HepG2 (cell line): ENCODE data around the gene RAP1A. TPM values are rescaled to one million over a fixed set of nuclear protein-coding genes. Genes with fewer than 3 reads are reported as not detected.

ENCODE experiments used
- AKAP8 ChIP-seq: sonication (generic); formaldehyde crosslinking; IDR thresholded peaks from 2 replicates; pipeline ENCODE4 v1.5.1; 2020; ENCODE audit warnings: mild to moderate bottlenecking, missing genetic modification reagents
- ETV6 ChIP-seq: sonication (generic); formaldehyde crosslinking; conservative IDR thresholded peaks from 2 replicates; pipeline ENCODE4 v1.4.0; 2020; ENCODE audit warnings: missing genetic modification reagents
- MIER3 ChIP-seq: IDR thresholded peaks from 2 replicates; pipeline ENCODE4 v1.6.1; 2016; ENCODE audit warnings: missing compliant biosample characterization, borderline replicate concordance
- PHF20 ChIP-seq: sonication (generic); formaldehyde crosslinking; IDR thresholded peaks from 2 replicates; pipeline ENCODE4 v1.5.0; 2020; ENCODE audit warnings: mild to moderate bottlenecking, missing genetic modification reagents
- TRAFD1 ChIP-seq: sonication (generic); formaldehyde crosslinking; IDR thresholded peaks from 2 replicates; pipeline ENCODE4 v1.5.1; 2020; ENCODE audit warnings: missing genetic modification reagents, mild to moderate bottlenecking, borderline replicate concordance
- ZMAT3 ChIP-seq: sonication (generic); formaldehyde crosslinking; conservative IDR thresholded peaks from 2 replicates; pipeline ENCODE4 v1.7.0; 2021; ENCODE audit warnings: missing genetic modification reagents
- ZNF121 ChIP-seq: sonication (generic); formaldehyde crosslinking; IDR thresholded peaks from 2 replicates; pipeline ENCODE4 v1.5.0; 2020; ENCODE audit warnings: mild to moderate bottlenecking, missing genetic modification reagents
- ZNF274 ChIP-seq: sonication (generic); formaldehyde crosslinking; IDR thresholded peaks from 2 replicates; pipeline ENCODE4 v1.5.1; 2020; ENCODE audit warnings: mild to moderate bottlenecking, missing genetic modification reagents
- ZSCAN22 ChIP-seq: sonication (generic); formaldehyde crosslinking; IDR thresholded peaks from 2 replicates; pipeline ENCODE4 v1.4.0; 2020; ENCODE audit warnings: mild to moderate bottlenecking, missing genetic modification reagents
- polyA plus RNA-seq, 8 experiments: library from polyadenylated mRNA; depleted of rRNA in 3 of 8; stranded (reverse) in 7 of 8; unstranded in 1 of 8; fragments of >200 nt; fragmentation: Illumina TruSeq in 4 of 8; extraction: Trizol in 4 of 8; gene quantifications; 2 replicates each; pipeline versions ENCODE4 v1.2.1 to v1.2.3, GENCODE V29; 2011 to 2016; ENCODE audit warnings: low read depth in 4 of 8, missing spikeins in 1 of 8, mixed read lengths in 1 of 8; ENCODE audit not compliant: insufficient read depth in 1 of 8
- total RNA-seq, 5 experiments: library from RNA; depleted of rRNA; stranded (reverse); fragments of >200 nt; fragmentation: Illumina TruSeq; extraction: Trizol; gene quantifications; 2 replicates each; pipeline ENCODE4 v1.2.3, GENCODE V29; 2016; ENCODE audit warnings: low read depth in 1 of 5
- TF ChIP-seq, protein P1 (sequence below): IDR thresholded peaks from 2 replicates; pipeline ENCODE4 v1.6.1; 2016; ENCODE audit warnings: low read depth, missing genetic modification reagents, missing compliant biosample characterization

RAP1A gene
- total and polyA plus RNA-seq, 2 of the 13 experiments (the other 11 are each of a cell fraction or from before 2014, with no cell fraction given), result 19.0 to 20.7 TPM

- TF ChIP-seq, protein P1, sequence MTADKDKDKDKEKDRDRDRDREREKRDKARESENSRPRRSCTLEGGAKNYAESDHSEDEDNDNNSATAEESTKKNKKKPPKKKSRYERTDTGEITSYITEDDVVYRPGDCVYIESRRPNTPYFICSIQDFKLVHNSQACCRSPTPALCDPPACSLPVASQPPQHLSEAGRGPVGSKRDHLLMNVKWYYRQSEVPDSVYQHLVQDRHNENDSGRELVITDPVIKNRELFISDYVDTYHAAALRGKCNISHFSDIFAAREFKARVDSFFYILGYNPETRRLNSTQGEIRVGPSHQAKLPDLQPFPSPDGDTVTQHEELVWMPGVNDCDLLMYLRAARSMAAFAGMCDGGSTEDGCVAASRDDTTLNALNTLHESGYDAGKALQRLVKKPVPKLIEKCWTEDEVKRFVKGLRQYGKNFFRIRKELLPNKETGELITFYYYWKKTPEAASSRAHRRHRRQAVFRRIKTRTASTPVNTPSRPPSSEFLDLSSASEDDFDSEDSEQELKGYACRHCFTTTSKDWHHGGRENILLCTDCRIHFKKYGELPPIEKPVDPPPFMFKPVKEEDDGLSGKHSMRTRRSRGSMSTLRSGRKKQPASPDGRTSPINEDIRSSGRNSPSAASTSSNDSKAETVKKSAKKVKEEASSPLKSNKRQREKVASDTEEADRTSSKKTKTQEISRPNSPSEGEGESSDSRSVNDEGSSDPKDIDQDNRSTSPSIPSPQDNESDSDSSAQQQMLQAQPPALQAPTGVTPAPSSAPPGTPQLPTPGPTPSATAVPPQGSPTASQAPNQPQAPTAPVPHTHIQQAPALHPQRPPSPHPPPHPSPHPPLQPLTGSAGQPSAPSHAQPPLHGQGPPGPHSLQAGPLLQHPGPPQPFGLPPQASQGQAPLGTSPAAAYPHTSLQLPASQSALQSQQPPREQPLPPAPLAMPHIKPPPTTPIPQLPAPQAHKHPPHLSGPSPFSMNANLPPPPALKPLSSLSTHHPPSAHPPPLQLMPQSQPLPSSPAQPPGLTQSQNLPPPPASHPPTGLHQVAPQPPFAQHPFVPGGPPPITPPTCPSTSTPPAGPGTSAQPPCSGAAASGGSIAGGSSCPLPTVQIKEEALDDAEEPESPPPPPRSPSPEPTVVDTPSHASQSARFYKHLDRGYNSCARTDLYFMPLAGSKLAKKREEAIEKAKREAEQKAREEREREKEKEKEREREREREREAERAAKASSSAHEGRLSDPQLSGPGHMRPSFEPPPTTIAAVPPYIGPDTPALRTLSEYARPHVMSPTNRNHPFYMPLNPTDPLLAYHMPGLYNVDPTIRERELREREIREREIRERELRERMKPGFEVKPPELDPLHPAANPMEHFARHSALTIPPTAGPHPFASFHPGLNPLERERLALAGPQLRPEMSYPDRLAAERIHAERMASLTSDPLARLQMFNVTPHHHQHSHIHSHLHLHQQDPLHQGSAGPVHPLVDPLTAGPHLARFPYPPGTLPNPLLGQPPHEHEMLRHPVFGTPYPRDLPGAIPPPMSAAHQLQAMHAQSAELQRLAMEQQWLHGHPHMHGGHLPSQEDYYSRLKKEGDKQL (CRISPR knock-in tag), result no peak
- TF ChIP-seq TRAFD1 (CRISPR knock-in tag), result no peak
- TF ChIP-seq AKAP8 (CRISPR knock-in tag), result no peak
- no peak for TF ChIP-seq MIER3 (CRISPR knock-in tag)
- TF ChIP-seq ZSCAN22 (CRISPR knock-in tag), result no peak
- no peak for TF ChIP-seq ZNF121 (CRISPR knock-in tag)
- TF ChIP-seq ETV6 (CRISPR knock-in tag), result no peak
- no peak for TF ChIP-seq ZMAT3
- TF ChIP-seq PHF20 (CRISPR knock-in tag), result no peak
- TF ChIP-seq ZNF274 (CRISPR knock-in tag), result no peak
These were observed 35.2 kb downstream of the RAP1A start (continued) for GRCh38 chr1:111654839-111655238.
